Thyroid gland (tissue), 4 donors: ENCODE measurements around the gene COTL1.

Source experiments
- CTCF ChIP-seq, 6 experiments: fragments of 200-600 bp in 3 of 6; fragments of 450-650 bp in 3 of 6; sonication (generic) in 3 of 6; IDR thresholded peaks; one replicate each; pipeline ENCODE4 v1.5.1; 2016 to 2019; ENCODE audit warnings: antibody characterized with exemption in 6 of 6, mild to moderate bottlenecking in 2 of 6, inconsistent platforms in 1 of 6, moderate library complexity in 1 of 6
- POLR2A ChIP-seq, 2 donors: fragments of 450-650 bp; IDR thresholded peaks; one replicate each; pipeline ENCODE4 v1.6.1; 2017; ENCODE audit warnings: antibody characterized with exemption in 2 of 2, mild to moderate bottlenecking in 2 of 2, moderate library complexity in 1 of 2

DNA sequence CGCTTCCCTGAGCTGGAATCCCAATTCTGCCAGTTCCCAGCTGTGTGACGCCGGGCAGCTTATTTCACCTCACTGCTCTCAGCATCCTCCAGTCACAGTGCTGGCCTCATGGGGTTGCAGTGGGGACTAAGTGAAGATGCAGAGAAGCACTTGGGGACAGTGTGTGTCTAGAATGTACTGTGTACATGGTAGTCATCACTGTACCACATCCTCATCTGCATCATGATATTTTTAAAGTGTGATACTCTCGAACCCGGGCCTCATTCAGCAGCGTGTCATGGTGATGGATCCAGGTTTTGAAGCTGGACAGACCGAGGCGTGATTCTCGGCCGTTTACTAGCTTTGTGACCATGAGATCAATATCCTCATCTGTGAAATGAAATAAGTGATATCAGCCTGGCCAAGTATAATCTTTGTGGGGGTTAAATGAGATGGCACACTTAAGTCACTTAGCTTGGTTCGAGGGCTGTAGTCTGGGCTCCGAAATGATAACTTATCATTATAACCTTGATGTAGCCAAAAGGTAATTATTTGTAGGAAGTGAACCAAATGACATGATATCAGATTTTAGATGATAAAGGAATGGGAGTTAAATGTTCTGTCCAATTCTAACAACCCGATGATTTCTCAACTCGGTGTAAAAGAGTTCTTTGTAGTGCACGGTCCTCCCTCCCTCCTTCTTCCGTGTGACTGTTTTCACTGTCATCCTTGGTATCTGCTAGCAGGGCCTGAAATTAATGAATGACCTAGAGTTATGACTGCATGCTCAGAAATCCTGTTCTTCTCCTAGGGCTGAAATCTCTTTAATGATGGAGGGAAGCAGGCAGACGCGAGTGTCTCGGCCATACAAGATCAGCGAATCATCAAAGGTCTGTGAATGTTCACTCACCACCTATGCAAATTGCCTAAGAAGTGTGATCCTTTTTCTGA is 32.4 kb upstream of the COTL1 start:
- TF ChIP-seq CTCF (IDR thresholded peaks at IDR 0.05) = no peak
- no peak for TF ChIP-seq POLR2A (IDR thresholded peaks at IDR 0.05)
